HepG2 (cell line): ENCODE results near the gene NGDN. TPM values are rescaled to one million over a fixed set of nuclear protein-coding genes. Genes with fewer than 3 reads are reported as not detected.

Source experiments
- ATAC-seq: fragments of 200-7000 bp; cut with Tn5 transposase; 3 replicates; pipeline ENCODE4 v1.9.1; 2020; ENCODE audit warnings: mild to moderate bottlenecking, moderate library complexity
- BruUV-seq: library from RNA; stranded (reverse); fragments of 400-500 nt; replicated peaks from 2 replicates; lab custom pipeline; 2021; lab: Mats Ljungman, UMichigan
- CTCF ChIA-PET: fragments of 300-600 bp; formaldehyde crosslinking; extraction: SDS; loops from one replicate; lab custom pipeline; 2021; ENCODE audit warnings: low total read pairs, inconsistent platforms, low intra/inter-chr PET ratio; lab: Yijun Ruan, JAX
- POLR2A ChIA-PET: fragments of 350-600 bp; sonication (Branson Sonifier 250); formaldehyde crosslinking; loops from one replicate; lab custom pipeline; 2020; ENCODE audit warnings: antibody characterized with exemption, inconsistent platforms; lab: Yijun Ruan, JAX
- DNase-seq: peaks from one replicate; pipeline ENCODE4 v3.0.0-alpha.2; 2015; ENCODE audit warnings: low spot score
- FAIRE-seq: peaks from 3 replicates; lab custom pipeline; 2011; peaks lifted over from hg19 to GRCh38; lab: Jason Lieb, UNC
- H2AFZ ChIP-seq: one replicate; pipeline ENCODE4 v1.6.1; 2011; ENCODE audit warnings: low read length, inconsistent platforms
- H3K27ac ChIP-seq: fragments of 300-600 bp; 3 replicates; pipeline ENCODE4 v1.8.0; 2011; ENCODE audit warnings: mixed run types, mild to moderate bottlenecking, mixed read lengths, low read length, inconsistent platforms; ENCODE audit not compliant: insufficient read depth; ENCODE audit errors: extremely low read length
- H3K27me3 ChIP-seq, 2 experiments: fragments of 200-600 bp in 1 of 2; 2 replicates in 1 of 2; 3 replicates in 1 of 2; pipeline versions ENCODE4 v1.6.0 to v1.8.0; 2011; ENCODE audit warnings: low read length in 2 of 2, mild to moderate bottlenecking in 2 of 2, moderate library complexity in 2 of 2, inconsistent platforms in 1 of 2; ENCODE audit not compliant: insufficient read depth in 2 of 2, control insufficient read depth in 1 of 2
- H3K36me3 ChIP-seq, 2 experiments: fragments of 200-600 bp in 1 of 2; replicated peaks in 1 of 2; 2 replicates in 1 of 2; 3 replicates in 1 of 2; pipeline versions ENCODE4 v1.5.1 to v1.8.0; 2011; ENCODE audit warnings: low read length in 2 of 2, inconsistent platforms in 1 of 2; ENCODE audit not compliant: insufficient read depth in 2 of 2, control insufficient read depth in 1 of 2
- H3K4me1 ChIP-seq: 2 replicates; pipeline ENCODE4 v1.5.1; 2012; ENCODE audit warnings: low read length, inconsistent platforms; ENCODE audit not compliant: insufficient read depth
- H3K4me2 ChIP-seq: 2 replicates; pipeline ENCODE4 v1.6.0; 2011; ENCODE audit warnings: low read depth, low read length, inconsistent platforms
- H3K4me3 ChIP-seq, 3 experiments: fragments of 200-600 bp in 1 of 3; sonication (generic), shearing (Covaris generic) in 1 of 3; replicated peaks in 1 of 3; 2 replicates each; pipeline ENCODE4 v1.5.1; 2011 to 2016; ENCODE audit warnings: low read length in 3 of 3, inconsistent platforms in 2 of 3, low read depth in 2 of 3, mild to moderate bottlenecking in 2 of 3, control low read depth in 1 of 3, mixed read lengths in 1 of 3; ENCODE audit not compliant: insufficient read depth in 1 of 3
- H3K79me2 ChIP-seq: one replicate; pipeline ENCODE4 v1.6.1; 2011; ENCODE audit warnings: low read length, inconsistent platforms; ENCODE audit not compliant: insufficient read depth
- H3K9ac ChIP-seq: 2 replicates; pipeline ENCODE4 v1.6.0; 2011; ENCODE audit warnings: mild to moderate bottlenecking, low read depth, low read length, inconsistent platforms; ENCODE audit not compliant: insufficient read depth
- H3K9me3 ChIP-seq: 2 replicates; pipeline ENCODE4 v1.5.1; 2012; ENCODE audit warnings: mild to moderate bottlenecking, low read length
- H4K20me1 ChIP-seq: 2 replicates; pipeline ENCODE4 v1.6.0; 2011; ENCODE audit warnings: inconsistent platforms, mild to moderate bottlenecking, low read length, moderate library complexity; ENCODE audit not compliant: insufficient read depth
- TBX3 ChIP-seq: fragments of 450-650 bp; IDR thresholded peaks from 2 replicates; pipeline ENCODE4 v1.6.1; 2017; ENCODE audit warnings: antibody characterized with exemption, mild to moderate bottlenecking, inconsistent platforms, borderline replicate concordance
- WGBS: methylation state at CpG from one replicate; pipeline ENCODE4 v1.1.6; 2017; ENCODE audit warnings: low lambda C conversion rate; 5-methylcytosine and 5-hydroxymethylcytosine counted together
- in situ Hi-C: cut with HindIII; loops from 2 replicates; pipeline ENCODE4 v1.10.0; 2017; ENCODE audit warnings: low pct_unique_long_range_greater_than_20kb; ENCODE audit not compliant: extremely low pct_ligation_motif_present
- intact Hi-C: fragments of 100-400 bp; cut with micrococcal nuclease; formaldehyde crosslinking; loops from one replicate; pipeline ENCODE4 v1.10.0; 2022; ENCODE audit not compliant: unreplicated experiment
- polyA plus RNA-seq, 8 experiments: library from polyadenylated mRNA; depleted of rRNA in 3 of 8; stranded (reverse) in 7 of 8; unstranded in 1 of 8; fragments of >200 nt; fragmentation: Illumina TruSeq in 4 of 8; extraction: Trizol in 4 of 8; gene quantifications; 2 replicates each; pipeline versions ENCODE4 v1.2.1 to v1.2.3, GENCODE V29; 2011 to 2016; ENCODE audit warnings: low read depth in 4 of 8, missing spikeins in 1 of 8, mixed read lengths in 1 of 8; ENCODE audit not compliant: insufficient read depth in 1 of 8
- total RNA-seq, 5 experiments: library from RNA; depleted of rRNA; stranded (reverse); fragments of >200 nt; fragmentation: Illumina TruSeq; extraction: Trizol; gene quantifications; 2 replicates each; pipeline ENCODE4 v1.2.3, GENCODE V29; 2016; ENCODE audit warnings: low read depth in 1 of 5
- TF ChIP-seq, protein P1 (sequence below), 2 experiments: fragments of 450-650 bp in 1 of 2; sonication (generic) in 1 of 2; formaldehyde crosslinking in 1 of 2; IDR thresholded peaks; 2 replicates each; pipeline versions ENCODE4 v1.6.1 to v1.8.0; 2016 to 2022; ENCODE audit warnings: antibody characterized with exemption in 1 of 2, mild to moderate bottlenecking in 1 of 2, missing genetic modification reagents in 1 of 2

Gene NGDN
- total and polyA plus RNA-seq, 2 of the 13 experiments (the other 11 are each of a cell fraction or from before 2014, with no cell fraction given) = 154 to 216 TPM

DNA sequence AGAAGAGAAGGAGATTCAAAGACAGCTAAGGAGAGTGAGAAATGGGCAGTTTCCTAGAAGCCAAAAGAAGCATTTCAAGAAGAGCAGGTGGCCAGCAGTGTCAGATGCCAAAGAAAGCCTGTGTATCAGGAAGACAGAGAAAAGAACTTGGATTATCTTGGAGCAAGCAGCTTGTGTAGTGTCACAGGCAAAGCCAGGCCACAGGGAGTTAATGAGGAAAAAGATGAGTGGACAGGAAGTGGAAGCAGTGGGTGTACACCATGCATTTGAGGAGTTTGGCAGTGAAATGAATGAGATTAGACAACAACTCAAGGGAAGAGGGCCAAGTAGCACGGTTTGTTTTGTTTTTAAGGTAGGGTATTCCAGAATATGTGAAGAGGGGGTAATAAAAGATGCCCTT is 28.4 kb upstream of the NGDN start:
- 5% methylated on average over 1 of the region's 1 CpG for WGBS
- intact Hi-C loops = no loop called here
- DNase-seq = no peak
- POLR2A ChIA-PET = no interaction called here
- TF ChIP-seq, protein P1, sequence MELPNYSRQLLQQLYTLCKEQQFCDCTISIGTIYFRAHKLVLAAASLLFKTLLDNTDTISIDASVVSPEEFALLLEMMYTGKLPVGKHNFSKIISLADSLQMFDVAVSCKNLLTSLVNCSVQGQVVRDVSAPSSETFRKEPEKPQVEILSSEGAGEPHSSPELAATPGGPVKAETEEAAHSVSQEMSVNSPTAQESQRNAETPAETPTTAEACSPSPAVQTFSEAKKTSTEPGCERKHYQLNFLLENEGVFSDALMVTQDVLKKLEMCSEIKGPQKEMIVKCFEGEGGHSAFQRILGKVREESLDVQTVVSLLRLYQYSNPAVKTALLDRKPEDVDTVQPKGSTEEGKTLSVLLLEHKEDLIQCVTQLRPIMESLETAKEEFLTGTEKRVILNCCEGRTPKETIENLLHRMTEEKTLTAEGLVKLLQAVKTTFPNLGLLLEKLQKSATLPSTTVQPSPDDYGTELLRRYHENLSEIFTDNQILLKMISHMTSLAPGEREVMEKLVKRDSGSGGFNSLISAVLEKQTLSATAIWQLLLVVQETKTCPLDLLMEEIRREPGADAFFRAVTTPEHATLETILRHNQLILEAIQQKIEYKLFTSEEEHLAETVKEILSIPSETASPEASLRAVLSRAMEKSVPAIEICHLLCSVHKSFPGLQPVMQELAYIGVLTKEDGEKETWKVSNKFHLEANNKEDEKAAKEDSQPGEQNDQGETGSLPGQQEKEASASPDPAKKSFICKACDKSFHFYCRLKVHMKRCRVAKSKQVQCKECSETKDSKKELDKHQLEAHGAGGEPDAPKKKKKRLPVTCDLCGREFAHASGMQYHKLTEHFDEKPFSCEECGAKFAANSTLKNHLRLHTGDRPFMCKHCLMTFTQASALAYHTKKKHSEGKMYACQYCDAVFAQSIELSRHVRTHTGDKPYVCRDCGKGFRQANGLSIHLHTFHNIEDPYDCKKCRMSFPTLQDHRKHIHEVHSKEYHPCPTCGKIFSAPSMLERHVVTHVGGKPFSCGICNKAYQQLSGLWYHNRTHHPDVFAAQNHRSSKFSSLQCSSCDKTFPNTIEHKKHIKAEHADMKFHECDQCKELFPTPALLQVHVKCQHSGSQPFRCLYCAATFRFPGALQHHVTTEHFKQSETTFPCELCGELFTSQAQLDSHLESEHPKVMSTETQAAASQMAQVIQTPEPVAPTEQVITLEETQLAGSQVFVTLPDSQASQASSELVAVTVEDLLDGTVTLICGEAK (IDR thresholded peaks at IDR 0.05) = no peak
- TF ChIP-seq, protein P1 (CRISPR knock-in tag; IDR thresholded peaks at IDR 0.05) = no peak
- 0 out of 2 replicates have a peak, but pooled peaks have one; percentile 8 for TF ChIP-seq TBX3
- CTCF ChIA-PET = no interaction called here
- no peaks in the 10 kb centered on the region for H3K36me3 ChIP-seq
- H3K9me3 ChIP-seq = no peaks in the 10 kb centered on the region
- peaks cover 27% of the 10 kb centered on the region for H3K4me1 ChIP-seq
- no peak overlapping the region for H2AFZ ChIP-seq
- H3K4me2 ChIP-seq = no peak overlapping the region
- H3K27me3 ChIP-seq = peaks cover 15 to 75% of the 10 kb centered on the region in 2 experiments
- no peak for FAIRE-seq
- H3K79me2 ChIP-seq = no peaks in the 10 kb centered on the region
- BruUV-seq = no TSS peak
- H3K4me3 ChIP-seq = no peak overlapping the region
- in situ Hi-C loops = no loop called here
- no peak overlapping the region for H3K9ac ChIP-seq
- H3K27ac ChIP-seq = no peak overlapping the region
- H4K20me1 ChIP-seq = no peaks in the 10 kb centered on the region
- ATAC-seq = no peak
